OCI-LY1 (cell line): ENCODE results near the gene PTPRCAP.

ENCODE experiments used
- H2AFZ ChIP-seq: fragments of 200-600 bp; sonication (generic), shearing (Covaris generic); 2 replicates; pipeline ENCODE4 v1.6.0; 2014; ENCODE audit warnings: antibody characterized with exemption, mild to moderate bottlenecking, low read length
- H3F3A ChIP-seq: fragments of 200-600 bp; sonication (generic), shearing (Covaris generic); 2 replicates; pipeline ENCODE4 v1.6.0; 2014; ENCODE audit warnings: mild to moderate bottlenecking, antibody characterized with exemption, low read length, moderate library complexity; ENCODE audit not compliant: insufficient read depth
- H3K27ac ChIP-seq: fragments of 200-600 bp; sonication (generic); 2 replicates; pipeline ENCODE4 v1.5.1; 2014; ENCODE audit warnings: low read length, mixed run types, mild to moderate bottlenecking, low read depth; ENCODE audit not compliant: poor library complexity, severe bottlenecking
- H3K27me3 ChIP-seq: fragments of 200-600 bp; sonication (generic); 2 replicates; pipeline ENCODE4 v1.6.0; 2014; ENCODE audit warnings: antibody characterized with exemption, mild to moderate bottlenecking, low read length, moderate library complexity; ENCODE audit not compliant: insufficient read depth
- H3K36me3 ChIP-seq: fragments of 200-600 bp; sonication (generic); 2 replicates; pipeline ENCODE4 v1.6.1; 2014; ENCODE audit warnings: mild to moderate bottlenecking, antibody characterized with exemption, low read length, moderate library complexity, mixed read lengths; ENCODE audit not compliant: insufficient read depth
- H3K4me1 ChIP-seq: fragments of 200-600 bp; sonication (generic); 2 replicates; pipeline ENCODE4 v1.5.1; 2014; ENCODE audit warnings: mild to moderate bottlenecking, low read length, moderate library complexity; ENCODE audit not compliant: insufficient read depth, severe bottlenecking
- H3K4me2 ChIP-seq: fragments of 200-600 bp; sonication (generic), shearing (Covaris generic); 2 replicates; pipeline ENCODE4 v1.6.1; 2014; ENCODE audit warnings: low read length
- H3K4me3 ChIP-seq: fragments of 200-600 bp; sonication (generic); 2 replicates; pipeline ENCODE4 v1.5.1; 2014; ENCODE audit warnings: low read length, low read depth, mild to moderate bottlenecking, mixed read lengths; ENCODE audit not compliant: poor library complexity, severe bottlenecking
- H3K79me2 ChIP-seq: fragments of 200-600 bp; shearing (Covaris generic); 2 replicates; pipeline ENCODE4 v1.6.1; 2016; ENCODE audit warnings: mixed run types, low read length, mixed read lengths; ENCODE audit not compliant: insufficient read depth
- H3K9ac ChIP-seq: fragments of 200-600 bp; sonication (generic), shearing (Covaris generic); 2 replicates; pipeline ENCODE4 v1.6.1; 2014; ENCODE audit warnings: mild to moderate bottlenecking, low read length, mixed read lengths
- H3K9me2 ChIP-seq: fragments of 200-600 bp; sonication (generic), shearing (Covaris generic); 2 replicates; pipeline ENCODE4 v1.6.1; 2014; ENCODE audit warnings: low read depth, mild to moderate bottlenecking, low read length, mixed read lengths
- H3K9me3 ChIP-seq: fragments of 200-600 bp; shearing (Covaris generic); 2 replicates; pipeline ENCODE4 v1.6.1; 2014; ENCODE audit warnings: low read length, mixed read lengths
- H4K20me1 ChIP-seq: fragments of 200-600 bp; sonication (generic), shearing (Covaris generic); 2 replicates; pipeline ENCODE4 v1.6.0; 2016; ENCODE audit warnings: mild to moderate bottlenecking, low read length; ENCODE audit not compliant: insufficient read depth
- CTCF ChIP-seq: fragments of 200-600 bp; sonication (generic), shearing (Covaris generic); IDR thresholded peaks from 2 replicates; pipeline ENCODE4 v1.5.1; 2017; ENCODE audit warnings: mild to moderate bottlenecking, antibody characterized with exemption, low read length, moderate library complexity, mixed read lengths
- EZH2 ChIP-seq: fragments of 200-600 bp; sonication (generic), shearing (Covaris generic); IDR thresholded peaks from 2 replicates; pipeline ENCODE4 v1.8.0; 2017; ENCODE audit warnings: borderline replicate concordance, mixed run types, mild to moderate bottlenecking, antibody characterized with exemption, low read length, moderate library complexity, mixed read lengths

PTPRCAP gene

GRCh38 chr11:67391304-67392182, 45.9 kb downstream of the PTPRCAP start, which contains the start of gene RAD9A:
Gene RAD9A (plus strand): TSS chr11:67391986. CDS start chr11:67392045, 59 bp downstream.
- H3K4me3 ChIP-seq = peak within 1 kb of the TSS; percentile 91
- H2AFZ ChIP-seq = no peak within 1 kb of the TSS
- H3K27me3 ChIP-seq = no peaks in the 10 kb centered on the region
- H3K9ac ChIP-seq = peak within 1 kb of the TSS; percentile 94
- no peak within 1 kb of the TSS for H3K27ac ChIP-seq
- no peaks in the 10 kb centered on the region for H4K20me1 ChIP-seq
- no peak for TF ChIP-seq CTCF
- TF ChIP-seq EZH2 = no peak
- H3K36me3 ChIP-seq = peaks cover 28% of the 10 kb centered on the region
- H3K4me2 ChIP-seq = peak within 1 kb of the TSS; percentile 100
- no peaks in the 10 kb centered on the region for H3K9me3 ChIP-seq
- H3K4me1 ChIP-seq = peaks cover 24% of the 10 kb centered on the region
- no peaks in the 10 kb centered on the region for H3F3A ChIP-seq
- H3K79me2 ChIP-seq = no peaks in the 10 kb centered on the region
- no peaks in the 10 kb centered on the region for H3K9me2 ChIP-seq

- Histone ChIP-seq H3K9me2 (no peaks in the 10 kb centered on the region), H3K9me3 (no peaks in the 10 kb centered on the region), H2AFZ (no peak overlapping the region), H4K20me1 (no peaks in the 10 kb centered on the region), H3K27me3 (no peaks in the 10 kb centered on the region), H3K4me3 (peak overlapping the region; percentile 91), H3K9ac (peak overlapping the region; percentile 94), H3K27ac (no peak overlapping the region), H3F3A (no peaks in the 10 kb centered on the region), H3K36me3 (peaks cover 21% of the 10 kb centered on the region), H3K79me2 (no peaks in the 10 kb centered on the region), H3K4me2 (peak overlapping the region; percentile 100), H3K4me1 (peaks cover 24% of the 10 kb centered on the region)
- TF ChIP-seq EZH2 = no peak
These were observed 46.6 kb downstream of the PTPRCAP start for GRCh38 chr11:67390947-67391303.

- Histone ChIP-seq H3K79me2 (no peaks in the 10 kb centered on the region), H3K36me3 (peaks cover 11% of the 10 kb centered on the region; the same call in 1 of the 2 replicates), H3K9ac (no peak overlapping the region), H3K27me3 (no peaks in the 10 kb centered on the region), H4K20me1 (no peaks in the 10 kb centered on the region), H3K27ac (no peak overlapping the region), H3K4me2 (no peak overlapping the region), H3K9me2 (no peaks in the 10 kb centered on the region), H2AFZ (no peak overlapping the region), H3K4me3 (no peak overlapping the region), H3K4me1 (peaks cover 24% of the 10 kb centered on the region), H3F3A (no peaks in the 10 kb centered on the region), H3K9me3 (no peaks in the 10 kb centered on the region)
- TF ChIP-seq CTCF (peak; percentile 78), EZH2 (no peak)
These were observed 48.0 kb downstream of the PTPRCAP start for GRCh38 chr11:67389477-67389876.
